ENCODE measurements around the gene ZNF613.
"Not testable (repeated sequence)": the region's sequence is repeated elsewhere in the genome, so short reads cannot be mapped to it uniquely, and the experiment has no call there.

- not testable (repeated sequence) for TF ChIP-seq ZC3H10 (CRISPR knock-in tag; IDR thresholded peaks at IDR 0.05); CSRNP3 (CRISPR knock-in tag; IDR thresholded peaks at IDR 0.05); PATZ1 (CRISPR knock-in tag; IDR thresholded peaks at IDR 0.05; ENCODE audit: borderline replicate concordance); ZFP30 (CRISPR knock-in tag; IDR thresholded peaks at IDR 0.05); CREB5 (CRISPR knock-in tag; IDR thresholded peaks at IDR 0.05; ENCODE audit: low read depth); POU6F1 (CRISPR knock-in tag; IDR thresholded peaks at IDR 0.05; ENCODE audit: borderline replicate concordance, low read depth)
These were observed 19.3 kb upstream of the ZNF613 start for GRCh38 chr19:51907981-51908380.
